Measurements from ENCODE around the gene NOTCH4. TPM values are rescaled to one million over a fixed set of nuclear protein-coding genes. Genes with fewer than 3 reads are reported as not detected.

The NOTCH4 gene
- total and polyA plus RNA-seq, 9 of the 15 experiments (the other 6 are each of a cell fraction or from before 2014, with no cell fraction given): 0.24 to 4.3 (median 1.7) TPM

- TF ChIP-seq NR2C1 (IDR thresholded peaks at IDR 0.05): no peak
- peak; percentile 59 for TF ChIP-seq NR2C1 (tag; IDR thresholded peaks at IDR 0.05)
- no peak for TF ChIP-seq TSC22D4 (tag; IDR thresholded peaks at IDR 0.05)
- peak; percentile 64 for TF ChIP-seq SUPT5H (IDR thresholded peaks at IDR 0.05)
- peak; percentile 35; the same call in 1 of the 2 replicates for TF ChIP-seq ZNF830 (CRISPR knock-in tag; IDR thresholded peaks at IDR 0.05)
- no peak for TF ChIP-seq NCOA4 (IDR thresholded peaks at IDR 0.05; ENCODE audit: partially characterized antibody)
- TF ChIP-seq YY1 (IDR thresholded peaks at IDR 0.05; ENCODE audit: borderline replicate concordance in 1 of 3, control insufficient read depth in 1 of 3, extremely low read depth in 1 of 3, insufficient read depth in 3 of 3, insufficient read length in 1 of 3, insufficient replicate concordance in 2 of 3, low read depth in 1 of 3, low read length in 2 of 3): no peak
- peak; percentile 91 for TF ChIP-seq ZNF175 (CRISPR knock-in tag; IDR thresholded peaks at IDR 0.05; ENCODE audit: low read depth)
- TF ChIP-seq CEBPB (tag; IDR thresholded peaks at IDR 0.05): peak; percentile 88
- 0 out of 2 replicates have a peak, but pooled peaks have one; percentile 18 for TF ChIP-seq ZNF311 (CRISPR knock-in tag; IDR thresholded peaks at IDR 0.05)
- TF ChIP-seq NONO (IDR thresholded peaks at IDR 0.05; ENCODE audit: low read depth in 2 of 2, low read length in 1 of 2): no peak
- TF ChIP-seq ZNF395 (CRISPR knock-in tag; IDR thresholded peaks at IDR 0.05): peak; percentile 53; the same call in 1 of the 2 replicates
- TF ChIP-seq POLR2B (IDR thresholded peaks at IDR 0.05; ENCODE audit: low read depth, partially characterized antibody): peak; percentile 70
- no peak for TF ChIP-seq NR4A1 (CRISPR knock-in tag; IDR thresholded peaks at IDR 0.05)
- peak; percentile 37; the same call in 1 of the 2 replicates for TF ChIP-seq NR4A1 (tag; IDR thresholded peaks at IDR 0.05)
- peak; percentile 16; the same call in 1 of the 2 replicates for TF ChIP-seq HSF4 (CRISPR knock-in tag; IDR thresholded peaks at IDR 0.05; ENCODE audit: borderline replicate concordance)
- peak; percentile 74; the same call in 1 of the 2 replicates for TF ChIP-seq CREB5 (CRISPR knock-in tag; IDR thresholded peaks at IDR 0.05)
- peak; percentile 33 for TF ChIP-seq MXD1 (CRISPR knock-in tag; IDR thresholded peaks at IDR 0.05; ENCODE audit: borderline replicate concordance, poor library complexity, severe bottlenecking)
- TF ChIP-seq CBFA2T3 (IDR thresholded peaks at IDR 0.05): no peak
- TF ChIP-seq RBM17 (IDR thresholded peaks at IDR 0.05; ENCODE audit: borderline replicate concordance, low read depth, low read length): no peak
- TF ChIP-seq POLR2H (tag; IDR thresholded peaks at IDR 0.05; ENCODE audit: low read depth): peak; percentile 30; the same call in 1 of the 2 replicates
- TF ChIP-seq ZNF584 (CRISPR knock-in tag; IDR thresholded peaks at IDR 0.05; ENCODE audit: low read depth): peak; percentile 84; the same call in 1 of the 2 replicates
- peak; percentile 73 for TF ChIP-seq CXXC5 (CRISPR knock-in tag; IDR thresholded peaks at IDR 0.05)
- TF ChIP-seq PML (IDR thresholded peaks at IDR 0.05; ENCODE audit: low read length): peak; percentile 40; the same call in 1 of the 2 replicates
- TF ChIP-seq DMBX1 (CRISPR knock-in tag; IDR thresholded peaks at IDR 0.05; ENCODE audit: borderline replicate concordance): peak; percentile 96
Observed at GRCh38 chr6:32184084-32184640, 39.7 kb downstream of the NOTCH4 start, which contains the start of gene AGER (continued).

Measured in K562 (cell line).